Measurements from ENCODE around the gene CSNK1A1. TPM values are rescaled to one million over a fixed set of nuclear protein-coding genes. Genes with fewer than 3 reads are reported as not detected.
A peak's percentile ranks its signal among the peaks of the same experiment; 100 is the strongest.
"Not testable (repeated sequence)": the region's sequence is repeated elsewhere in the genome, so short reads cannot be mapped to it uniquely, and the experiment has no call there.

The CSNK1A1 gene
- total and polyA plus RNA-seq, 3 experiments from 2014 or later = 118 to 187 (median 177) TPM

GRCh38 chr5:149470942-149471341, 80.3 kb downstream of the CSNK1A1 start:
- ChIA-PET POLR2A (no interaction called here), CTCF (no interaction called here)
- Mint-ChIP-seq H3K27ac (no peak overlapping the region), H3K27me3 (peaks cover 4 to 36% of the 10 kb centered on the region in 2 donors), H3K9me3 (no peaks in the 10 kb centered on the region), H3K4me1 (no peaks in the 10 kb centered on the region), H3K4me3 (no peak overlapping the region), H3K36me3 (no peaks in the 10 kb centered on the region)
- H3K27ac ChIP-seq (ENCODE audit: low read depth, low read length) = no peak overlapping the region
- no peaks in the 10 kb centered on the region for H3K9me3 ChIP-seq (ENCODE audit: low read length)
- H3K4me1 ChIP-seq (ENCODE audit: insufficient read depth, low read length) = no peaks in the 10 kb centered on the region
- no peak overlapping the region for H3K4me3 ChIP-seq (ENCODE audit: low read length)
- DNase-seq = no peak
- H3K27me3 ChIP-seq (ENCODE audit: insufficient read depth, low read length, poor library complexity, severe bottlenecking) = no peaks in the 10 kb centered on the region
- H3K36me3 ChIP-seq (ENCODE audit: insufficient read depth, low read length) = no peaks in the 10 kb centered on the region

- DNase-seq = no peak
- Mint-ChIP-seq H3K27ac (no peak overlapping the region), H3K27me3 (peaks cover 4 to 20% of the 10 kb centered on the region in 2 donors), H3K36me3 (no peaks in the 10 kb centered on the region), H3K9me3 (no peaks in the 10 kb centered on the region), H3K4me3 (peak overlapping the region in 1 of 7 donors; percentile 24), H3K4me1 (no peaks in the 10 kb centered on the region)
- CTCF ChIA-PET = no interaction called here
- Histone ChIP-seq H3K27ac (ENCODE audit: low read depth, low read length) (no peak overlapping the region), H3K9me3 (ENCODE audit: low read length) (no peaks in the 10 kb centered on the region), H3K4me3 (ENCODE audit: low read length) (no peak overlapping the region), H3K27me3 (ENCODE audit: insufficient read depth, low read length, poor library complexity, severe bottlenecking) (no peaks in the 10 kb centered on the region), H3K4me1 (ENCODE audit: insufficient read depth, low read length) (no peaks in the 10 kb centered on the region), H3K36me3 (ENCODE audit: insufficient read depth, low read length) (no peaks in the 10 kb centered on the region)
- POLR2A ChIA-PET = no interaction called here
Observed at GRCh38 chr5:149466457-149466972, 84.7 kb downstream of the CSNK1A1 start.

- CTCF ChIA-PET = no interaction called here
- H3K4me3 Mint-ChIP-seq = no peak overlapping the region
- Histone ChIP-seq H3K4me3 (ENCODE audit: low read length) (no peak overlapping the region), H3K27ac (ENCODE audit: low read depth, low read length) (peak overlapping the region; percentile 31), H3K4me1 (ENCODE audit: insufficient read depth, low read length) (no peaks in the 10 kb centered on the region), H3K36me3 (ENCODE audit: insufficient read depth, low read length) (no peaks in the 10 kb centered on the region), H3K9me3 (ENCODE audit: low read length) (no peaks in the 10 kb centered on the region), H3K27me3 (ENCODE audit: insufficient read depth, low read length, poor library complexity, severe bottlenecking) (no peaks in the 10 kb centered on the region)
- H3K36me3 Mint-ChIP-seq = no peaks in the 10 kb centered on the region
- no peaks in the 10 kb centered on the region for H3K9me3 Mint-ChIP-seq
- H3K4me1 Mint-ChIP-seq = no peaks in the 10 kb centered on the region
- DNase-seq = no peak
- POLR2A ChIA-PET = no interaction called here
- H3K27ac Mint-ChIP-seq = no peak overlapping the region
- H3K27me3 Mint-ChIP-seq = peaks cover 4 to 14% of the 10 kb centered on the region in 2 donors
Observed at GRCh38 chr5:149464796-149465489, 86.3 kb downstream of the CSNK1A1 start.

- H3K4me3 ChIP-seq (ENCODE audit: low read length); H3K4me1 ChIP-seq (ENCODE audit: insufficient read depth, low read length); H3K9me3 ChIP-seq (ENCODE audit: low read length); CTCF ChIA-PET; H3K4me1 Mint-ChIP-seq; H3K9me3 Mint-ChIP-seq; POLR2A ChIA-PET; H3K4me3 Mint-ChIP-seq; H3K36me3 Mint-ChIP-seq; H3K27ac ChIP-seq (ENCODE audit: low read depth, low read length); H3K27ac Mint-ChIP-seq; H3K36me3 ChIP-seq (ENCODE audit: insufficient read depth, low read length); H3K27me3 ChIP-seq (ENCODE audit: insufficient read depth, low read length, poor library complexity, severe bottlenecking); DNase-seq; H3K27me3 Mint-ChIP-seq: not testable (repeated sequence)
Observed at GRCh38 chr5:149461907-149462306, 89.3 kb downstream of the CSNK1A1 start.

- Histone ChIP-seq H3K4me3 (ENCODE audit: low read length) (no peak overlapping the region), H3K4me1 (ENCODE audit: insufficient read depth, low read length) (no peaks in the 10 kb centered on the region), H3K36me3 (ENCODE audit: insufficient read depth, low read length) (no peaks in the 10 kb centered on the region), H3K27me3 (ENCODE audit: insufficient read depth, low read length, poor library complexity, severe bottlenecking) (no peaks in the 10 kb centered on the region), H3K27ac (ENCODE audit: low read depth, low read length) (no peak overlapping the region), H3K9me3 (ENCODE audit: low read length) (no peaks in the 10 kb centered on the region)
- Mint-ChIP-seq H3K27me3 (no peaks in the 10 kb centered on the region), H3K27ac (no peak overlapping the region), H3K4me3 (no peak overlapping the region), H3K4me1 (no peaks in the 10 kb centered on the region), H3K36me3 (no peaks in the 10 kb centered on the region), H3K9me3 (no peaks in the 10 kb centered on the region)
- ChIA-PET CTCF (no interaction called here), POLR2A (no interaction called here)
- no peak for DNase-seq
Observed at GRCh38 chr5:149459891-149460290, 91.3 kb downstream of the CSNK1A1 start.

GRCh38 chr5:149457393-149457763, 93.9 kb downstream of the CSNK1A1 start:
- no peaks in the 10 kb centered on the region for H3K4me1 Mint-ChIP-seq
- no peaks in the 10 kb centered on the region for H3K4me1 ChIP-seq (ENCODE audit: insufficient read depth, low read length)
- H3K4me3 ChIP-seq (ENCODE audit: low read length) = no peak overlapping the region
- H3K36me3 Mint-ChIP-seq = no peaks in the 10 kb centered on the region
- H3K27me3 ChIP-seq (ENCODE audit: insufficient read depth, low read length, poor library complexity, severe bottlenecking) = no peaks in the 10 kb centered on the region
- H3K4me3 Mint-ChIP-seq = no peak overlapping the region
- peak overlapping the region; percentile 54 for H3K27ac ChIP-seq (ENCODE audit: low read depth, low read length)
- H3K27me3 Mint-ChIP-seq = no peaks in the 10 kb centered on the region
- no peak overlapping the region for H3K27ac Mint-ChIP-seq
- CTCF ChIA-PET = no interaction called here
- no peaks in the 10 kb centered on the region for H3K9me3 ChIP-seq (ENCODE audit: low read length)
- no peaks in the 10 kb centered on the region for H3K9me3 Mint-ChIP-seq
- DNase-seq = no peak
- no peaks in the 10 kb centered on the region for H3K36me3 ChIP-seq (ENCODE audit: insufficient read depth, low read length)
- POLR2A ChIA-PET = no interaction called here

- Histone ChIP-seq H3K36me3 (ENCODE audit: insufficient read depth, low read length) (no peaks in the 10 kb centered on the region), H3K4me3 (ENCODE audit: low read length) (no peak overlapping the region), H3K27ac (ENCODE audit: low read depth, low read length) (peak overlapping the region; percentile 80), H3K4me1 (ENCODE audit: insufficient read depth, low read length) (no peaks in the 10 kb centered on the region), H3K27me3 (ENCODE audit: insufficient read depth, low read length, poor library complexity, severe bottlenecking) (no peaks in the 10 kb centered on the region), H3K9me3 (ENCODE audit: low read length) (no peaks in the 10 kb centered on the region)
- ChIA-PET CTCF (no interaction called here), POLR2A (interaction anchor here (0.7 kb wide), 1 partner anchor 97 kb away, joined by 5 read pairs; no protein-coding TSS in a partner anchor)
- H3K9me3 Mint-ChIP-seq = no peaks in the 10 kb centered on the region
- no peaks in the 10 kb centered on the region for H3K27me3 Mint-ChIP-seq
- no peak overlapping the region for H3K4me3 Mint-ChIP-seq
- H3K36me3 Mint-ChIP-seq = no peaks in the 10 kb centered on the region
- H3K27ac Mint-ChIP-seq = peak overlapping the region in 1 of 8 donors; percentile 31
- H3K4me1 Mint-ChIP-seq = no peaks in the 10 kb centered on the region
- DNase-seq = no peak
Observed at GRCh38 chr5:149456597-149457392, 94.4 kb downstream of the CSNK1A1 start.

- no peaks in the 10 kb centered on the region for H3K9me3 ChIP-seq (ENCODE audit: low read length)
- POLR2A ChIA-PET = interaction anchor here (0.7 kb wide), 1 partner anchor 98 kb away, joined by 5 read pairs; no protein-coding TSS in a partner anchor
- CTCF ChIA-PET = no interaction called here
- no peaks in the 10 kb centered on the region for H3K27me3 ChIP-seq (ENCODE audit: insufficient read depth, low read length, poor library complexity, severe bottlenecking)
- Mint-ChIP-seq H3K27me3 (no peaks in the 10 kb centered on the region), H3K4me1 (no peaks in the 10 kb centered on the region), H3K27ac (peak overlapping the region in 1 of 8 donors; percentile 68), H3K4me3 (no peak overlapping the region), H3K36me3 (no peaks in the 10 kb centered on the region), H3K9me3 (no peaks in the 10 kb centered on the region)
- H3K4me1 ChIP-seq (ENCODE audit: insufficient read depth, low read length) = no peaks in the 10 kb centered on the region
- peak overlapping the region; percentile 80 for H3K27ac ChIP-seq (ENCODE audit: low read depth, low read length)
- H3K4me3 ChIP-seq (ENCODE audit: low read length) = no peak overlapping the region
- no peaks in the 10 kb centered on the region for H3K36me3 ChIP-seq (ENCODE audit: insufficient read depth, low read length)
- no peak for DNase-seq
Observed at GRCh38 chr5:149455889-149456409, 95.3 kb downstream of the CSNK1A1 start.

Measured in CD8-positive, alpha-beta memory T cell (primary cell).